Astrocyte (in vitro differentiated cells and primary cell): ENCODE results near the gene GUCY2C. TPM values are rescaled to one million over a fixed set of nuclear protein-coding genes. Genes with fewer than 3 reads are reported as not detected.

ENCODE experiments used
- DNase-seq: peaks from one replicate; pipeline ENCODE4 v3.0.0-alpha.2; 2010; ENCODE audit warnings: low read depth
- FAIRE-seq: peaks from 2 replicates; lab custom pipeline; 2011; peaks lifted over from hg19 to GRCh38; lab: Jason Lieb, UNC
- H2AFZ ChIP-seq: 2 replicates; pipeline ENCODE4 v1.6.0; 2012; ENCODE audit warnings: low read depth, low read length, inconsistent platforms
- H3K27ac ChIP-seq: 2 replicates; pipeline ENCODE4 v1.5.1; 2011; ENCODE audit warnings: low read depth, low read length, inconsistent platforms
- H3K27me3 ChIP-seq: 2 replicates; pipeline ENCODE4 v1.6.0; 2011; ENCODE audit warnings: low read length, inconsistent platforms; ENCODE audit not compliant: insufficient read depth
- H3K36me3 ChIP-seq: 2 replicates; pipeline ENCODE4 v1.5.1; 2011; ENCODE audit warnings: low read length, inconsistent platforms; ENCODE audit not compliant: insufficient read depth
- H3K4me1 ChIP-seq: 2 replicates; pipeline ENCODE4 v1.5.1; 2011; ENCODE audit warnings: low read length, inconsistent platforms; ENCODE audit not compliant: insufficient read depth
- H3K4me2 ChIP-seq: 2 replicates; pipeline ENCODE4 v1.6.0; 2012; ENCODE audit warnings: low read length, inconsistent platforms
- H3K4me3 ChIP-seq: 2 replicates; pipeline ENCODE4 v1.5.1; 2011; ENCODE audit warnings: low read depth, mild to moderate bottlenecking, low read length, inconsistent platforms; ENCODE audit not compliant: insufficient read depth
- H3K79me2 ChIP-seq: 2 replicates; pipeline ENCODE4 v1.6.0; 2012; ENCODE audit warnings: mild to moderate bottlenecking, low read length, inconsistent platforms; ENCODE audit not compliant: insufficient read depth
- H3K9ac ChIP-seq: 2 replicates; pipeline ENCODE4 v1.6.0; 2012; ENCODE audit warnings: mild to moderate bottlenecking, low read length, inconsistent platforms
- H3K9me3 ChIP-seq: 2 replicates; pipeline ENCODE4 v1.5.1; 2012; ENCODE audit warnings: low read depth, mild to moderate bottlenecking, low read length, inconsistent platforms; ENCODE audit not compliant: insufficient read depth
- H4K20me1 ChIP-seq: 2 replicates; pipeline ENCODE4 v1.6.0; 2012; ENCODE audit warnings: low read length, inconsistent platforms; ENCODE audit not compliant: insufficient read depth
- H3K27ac Mint-ChIP-seq: one replicate; pipeline ENCODE4 v1.8.0; 2021; ENCODE audit warnings: mild to moderate bottlenecking, mixed read lengths; ENCODE audit not compliant: unreplicated experiment
- H3K27me3 Mint-ChIP-seq: one replicate; pipeline ENCODE4 v1.8.0; 2021; ENCODE audit warnings: low read depth, mixed read lengths; ENCODE audit not compliant: unreplicated experiment
- H3K36me3 Mint-ChIP-seq: one replicate; pipeline ENCODE4 v1.8.0; 2021; ENCODE audit warnings: low read depth, mixed read lengths; ENCODE audit not compliant: unreplicated experiment
- H3K4me1 Mint-ChIP-seq: one replicate; pipeline ENCODE4 v1.8.0; 2021; ENCODE audit warnings: low read depth, mixed read lengths; ENCODE audit not compliant: unreplicated experiment
- H3K4me3 Mint-ChIP-seq: one replicate; pipeline ENCODE4 v1.8.0; 2021; ENCODE audit warnings: mild to moderate bottlenecking, moderate library complexity, mixed read lengths; ENCODE audit not compliant: unreplicated experiment
- H3K9me3 Mint-ChIP-seq: one replicate; pipeline ENCODE4 v1.8.0; 2021; ENCODE audit warnings: mild to moderate bottlenecking, mixed read lengths; ENCODE audit not compliant: unreplicated experiment
- CTCF ChIP-seq: IDR thresholded peaks from 2 replicates; pipeline ENCODE4 v1.5.1; 2011; ENCODE audit warnings: low read depth, mild to moderate bottlenecking, inconsistent platforms, low read length, moderate library complexity; ENCODE audit not compliant: insufficient read depth
- EZH2 ChIP-seq: IDR thresholded peaks from 2 replicates; pipeline ENCODE4 v1.6.1; 2012; ENCODE audit warnings: mild to moderate bottlenecking, low read length, inconsistent platforms; ENCODE audit not compliant: insufficient read depth
- total RNA-seq: library from RNA; stranded (reverse); gene quantifications from 2 replicates; pipeline ENCODE4 v1.2.1, GENCODE V29; 2021

Gene GUCY2C
- total RNA-seq, 1 donor from 2014 or later: 0.09 TPM

GRCh38 chr12:14652483-14652882, 43.9 kb downstream of the GUCY2C start:
- H3K27me3 Mint-ChIP-seq: no peaks in the 10 kb centered on the region
- Histone ChIP-seq H3K4me2 (no peak overlapping the region), H3K27ac (no peak overlapping the region), H3K79me2 (no peaks in the 10 kb centered on the region), H3K27me3 (no peaks in the 10 kb centered on the region), H2AFZ (no peak overlapping the region), H3K9me3 (no peaks in the 10 kb centered on the region), H3K36me3 (no peaks in the 10 kb centered on the region), H3K4me1 (no peaks in the 10 kb centered on the region), H4K20me1 (no peaks in the 10 kb centered on the region), H3K9ac (no peak overlapping the region), H3K4me3 (no peak overlapping the region)
- no peaks in the 10 kb centered on the region for H3K4me1 Mint-ChIP-seq
- no peaks in the 10 kb centered on the region for H3K9me3 Mint-ChIP-seq
- FAIRE-seq (no peak), DNase-seq (no peak)
- H3K4me3 Mint-ChIP-seq: no peak overlapping the region
- no peaks in the 10 kb centered on the region for H3K36me3 Mint-ChIP-seq
- TF ChIP-seq CTCF: no peak
- TF ChIP-seq EZH2: no peak
- H3K27ac Mint-ChIP-seq: no peak overlapping the region

GRCh38 chr12:14651371-14651770, 45.0 kb downstream of the GUCY2C start:
- H2AFZ ChIP-seq: no peak overlapping the region
- DNase-seq (no peak), FAIRE-seq (no peak)
- H3K9me3 ChIP-seq: no peaks in the 10 kb centered on the region
- no peaks in the 10 kb centered on the region for H4K20me1 ChIP-seq
- no peaks in the 10 kb centered on the region for H3K27me3 ChIP-seq
- H3K4me1 ChIP-seq: no peaks in the 10 kb centered on the region
- H3K4me3 ChIP-seq: no peak overlapping the region
- TF ChIP-seq CTCF (no peak), EZH2 (no peak)
- Mint-ChIP-seq H3K36me3 (no peaks in the 10 kb centered on the region), H3K27ac (no peak overlapping the region), H3K4me3 (no peak overlapping the region), H3K9me3 (no peaks in the 10 kb centered on the region), H3K4me1 (no peaks in the 10 kb centered on the region), H3K27me3 (no peaks in the 10 kb centered on the region)
- H3K4me2 ChIP-seq: no peak overlapping the region
- no peaks in the 10 kb centered on the region for H3K79me2 ChIP-seq
- no peaks in the 10 kb centered on the region for H3K36me3 ChIP-seq
- H3K9ac ChIP-seq: no peak overlapping the region
- H3K27ac ChIP-seq: no peak overlapping the region

- H2AFZ ChIP-seq: no peak overlapping the region
- H3K4me3 ChIP-seq: no peak overlapping the region
- no peaks in the 10 kb centered on the region for H3K27me3 ChIP-seq
- TF ChIP-seq EZH2 (no peak), CTCF (no peak)
- H3K79me2 ChIP-seq: no peaks in the 10 kb centered on the region
- no peaks in the 10 kb centered on the region for H3K9me3 ChIP-seq
- FAIRE-seq (no peak), DNase-seq (no peak)
- no peak overlapping the region for H3K4me2 ChIP-seq
- Mint-ChIP-seq H3K4me3 (no peak overlapping the region), H3K27ac (no peak overlapping the region), H3K36me3 (no peaks in the 10 kb centered on the region), H3K27me3 (no peaks in the 10 kb centered on the region), H3K9me3 (no peaks in the 10 kb centered on the region), H3K4me1 (no peaks in the 10 kb centered on the region)
- no peak overlapping the region for H3K9ac ChIP-seq
- no peaks in the 10 kb centered on the region for H3K36me3 ChIP-seq
- H3K4me1 ChIP-seq: no peaks in the 10 kb centered on the region
- no peaks in the 10 kb centered on the region for H4K20me1 ChIP-seq
- H3K27ac ChIP-seq: no peak overlapping the region
These were observed 45.6 kb downstream of the GUCY2C start for GRCh38 chr12:14650789-14651188.
